GM18498 (cell line): Measurements from ENCODE around the gene URB1.

ENCODE experiments used
- ATAC-seq: cut with Tn5 transposase; IDR thresholded peaks from one replicate; pipeline ENCODE4 v1.9.1; 2021; ENCODE audit warnings: mild to moderate bottlenecking, moderate library complexity; ENCODE audit not compliant: unreplicated experiment

Gene URB1

GRCh38 chr21:32349333-32349944, 43.4 kb downstream of the URB1 start:
- no peak for ATAC-seq

- no peak for ATAC-seq
These were observed 44.0 kb downstream of the URB1 start for GRCh38 chr21:32348604-32349332.

- no peak for ATAC-seq
These were observed 44.8 kb downstream of the URB1 start for GRCh38 chr21:32347977-32348376.

- ATAC-seq = no peak
These were observed 45.5 kb downstream of the URB1 start for GRCh38 chr21:32347351-32347750.

GRCh38 chr21:32346951-32347350, 45.9 kb downstream of the URB1 start:
- no peak for ATAC-seq

- ATAC-seq = no peak
These were observed 51.7 kb downstream of the URB1 start for GRCh38 chr21:32340863-32341848.

GRCh38 chr21:32338209-32338921, 54.4 kb downstream of the URB1 start:
- ATAC-seq = no peak

- no peak for ATAC-seq
These were observed 55.6 kb downstream of the URB1 start for GRCh38 chr21:32337206-32337605.

GRCh38 chr21:32336711-32337110, 56.1 kb downstream of the URB1 start:
- ATAC-seq = no peak

- ATAC-seq = no peak
These were observed 56.9 kb downstream of the URB1 start for GRCh38 chr21:32335601-32336575.

GRCh38 chr21:32334980-32335531, 57.8 kb downstream of the URB1 start:
- ATAC-seq = no peak

- ATAC-seq = no peak
These were observed 58.7 kb downstream of the URB1 start for GRCh38 chr21:32333953-32334673.

- no peak for ATAC-seq
These were observed 60.3 kb downstream of the URB1 start for GRCh38 chr21:32332463-32332951.

- no peak for ATAC-seq
These were observed 61.1 kb downstream of the URB1 start for GRCh38 chr21:32331444-32332305.

- no peak for ATAC-seq
These were observed 62.0 kb downstream of the URB1 start for GRCh38 chr21:32330784-32331311.

- ATAC-seq = no peak
These were observed 63.0 kb downstream of the URB1 start for GRCh38 chr21:32329776-32330175.

- no peak for ATAC-seq
These were observed 63.5 kb downstream of the URB1 start for GRCh38 chr21:32329331-32329730.
